Tibial nerve (tissue), 4 donors: Measurements from ENCODE around the gene SAC3D1. TPM values are rescaled to one million over a fixed set of nuclear protein-coding genes. Genes with fewer than 3 reads are reported as not detected.

Experiments
- DNase-seq, 2 donors: peaks; one replicate each; pipeline ENCODE4 v3.0.0-alpha.2; 2019; ENCODE audit warnings: low spot score in 2 of 2
- H3K27ac ChIP-seq, 4 donors: fragments of 200-600 bp; sonication (generic) in 3 of 4; one replicate each; pipeline ENCODE4 v1.5.1; 2017 to 2019; ENCODE audit warnings: mild to moderate bottlenecking in 1 of 4
- H3K27me3 ChIP-seq, 2 donors: fragments of 200-600 bp; sonication (generic) in 1 of 2; one replicate each; pipeline versions ENCODE4 v1.5.1 to v1.6.0; 2017 to 2019
- H3K36me3 ChIP-seq, 3 donors: fragments of 200-600 bp; sonication (generic); one replicate each; pipeline ENCODE4 v1.5.1; 2018 to 2019
- H3K4me1 ChIP-seq, 4 donors: fragments of 200-600 bp; sonication (generic) in 3 of 4; one replicate each; pipeline ENCODE4 v1.5.1; 2017 to 2019
- H3K4me3 ChIP-seq, 4 donors: fragments of 200-600 bp; sonication (generic) in 3 of 4; one replicate each; pipeline ENCODE4 v1.5.1; 2017 to 2019; ENCODE audit warnings: mild to moderate bottlenecking in 1 of 4, moderate library complexity in 1 of 4
- H3K9me3 ChIP-seq, 4 donors: fragments of 200-600 bp; sonication (generic) in 3 of 4; one replicate each; pipeline ENCODE4 v1.5.1; 2017 to 2019
- CTCF ChIP-seq, 5 experiments: fragments of 200-600 bp in 3 of 5; fragments of 450-650 bp in 2 of 5; sonication (generic) in 3 of 5; IDR thresholded peaks; one replicate each; pipeline ENCODE4 v1.5.1; 2016 to 2019; ENCODE audit warnings: antibody characterized with exemption in 5 of 5, mild to moderate bottlenecking in 3 of 5, moderate library complexity in 2 of 5
- EP300 ChIP-seq, 2 donors: sonication (generic); formaldehyde crosslinking; IDR thresholded peaks; one replicate each; pipeline ENCODE4 v1.6.1; 2017; ENCODE audit warnings: antibody characterized with exemption in 2 of 2, mild to moderate bottlenecking in 1 of 2
- POLR2A ChIP-seq, 2 donors: fragments of 450-650 bp; IDR thresholded peaks; one replicate each; pipeline ENCODE4 v1.6.1; 2017; ENCODE audit warnings: antibody characterized with exemption in 2 of 2, mild to moderate bottlenecking in 2 of 2, moderate library complexity in 2 of 2
- WGBS, 2 donors: methylation state at CpG; one replicate each; pipeline ENCODE4 v1.1.5; 2018; 5-methylcytosine and 5-hydroxymethylcytosine counted together
- total RNA-seq, 4 donors: library from RNA; depleted of rRNA; stranded (reverse); fragments of >200 nt; gene quantifications; one replicate each; pipeline ENCODE4 v1.1.0, GENCODE V29; 2016

Gene SAC3D1
- total RNA-seq, 4 donors from 2014 or later: 10.6 to 16.3 (median 14.1) TPM

DNA sequence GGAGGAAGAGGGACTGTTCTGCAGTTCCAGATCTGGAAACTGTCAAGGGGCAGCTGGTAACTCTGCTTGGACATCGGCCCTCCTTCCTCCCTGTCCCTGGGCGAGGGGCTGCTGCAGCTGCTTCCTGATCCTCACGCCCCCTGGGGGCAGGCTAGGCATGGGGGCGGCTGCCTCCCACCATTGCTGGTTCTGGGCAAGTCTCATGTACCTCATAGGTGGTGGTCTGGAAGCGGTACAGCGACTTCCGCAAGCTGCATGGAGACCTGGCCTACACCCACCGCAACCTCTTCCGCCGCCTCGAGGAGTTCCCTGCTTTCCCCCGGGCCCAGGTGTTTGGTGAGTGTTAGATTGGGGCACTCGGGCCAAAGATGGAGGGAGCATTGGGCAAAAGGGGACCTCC is 8.8 kb upstream of the SAC3D1 start:
- TF ChIP-seq EP300 (IDR thresholded peaks at IDR 0.05): no peak
- TF ChIP-seq POLR2A (IDR thresholded peaks at IDR 0.05): no peak
- TF ChIP-seq CTCF (IDR thresholded peaks at IDR 0.05): no peak
- Histone ChIP-seq H3K27me3 (no peaks in the 10 kb centered on the region), H3K4me3 (no peak overlapping the region), H3K9me3 (no peaks in the 10 kb centered on the region), H3K27ac (no peak overlapping the region), H3K36me3 (peaks cover 13 to 65% (median 13%) of the 10 kb centered on the region in 3 donors), H3K4me1 (peaks cover 0 to 20% (median 11%) of the 10 kb centered on the region in 4 donors)
- WGBS, 2 donors: 77 to 78% methylated on average over 13 of the region's 13 CpGs
- no peak for DNase-seq

DNA sequence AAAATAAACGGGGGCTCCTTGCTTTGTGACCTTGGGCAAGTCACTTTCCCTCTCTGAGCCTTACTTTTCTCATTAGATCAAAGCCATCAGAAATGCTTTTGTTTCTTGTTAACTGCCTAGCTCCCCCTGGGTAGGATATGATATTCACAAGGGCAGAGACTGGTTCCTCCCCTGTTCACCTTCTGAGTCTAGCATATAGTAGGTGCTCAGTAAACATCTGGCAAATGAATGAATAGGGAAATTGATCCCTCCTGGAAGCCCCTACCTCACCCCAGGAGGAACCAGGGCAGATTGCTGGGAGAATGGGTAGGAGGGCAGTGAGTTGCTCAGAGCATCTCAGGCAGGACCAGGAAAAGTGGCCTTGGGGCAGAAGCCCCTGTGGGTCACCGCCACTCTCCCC is 6.6 kb upstream of the SAC3D1 start:
- no peak for DNase-seq
- Histone ChIP-seq H3K36me3 (peaks cover 13 to 85% (median 16%) of the 10 kb centered on the region in 3 donors), H3K4me1 (peaks cover 0 to 5% (median 0%) of the 10 kb centered on the region in 4 donors), H3K4me3 (no peak overlapping the region), H3K27ac (no peak overlapping the region), H3K9me3 (no peaks in the 10 kb centered on the region), H3K27me3 (no peaks in the 10 kb centered on the region)
- TF ChIP-seq CTCF (IDR thresholded peaks at IDR 0.05) (no peak), POLR2A (IDR thresholded peaks at IDR 0.05) (no peak), EP300 (IDR thresholded peaks at IDR 0.05) (no peak)
- 89 to 92% methylated on average over 2 of the region's 2 CpGs for WGBS, 2 donors

DNA sequence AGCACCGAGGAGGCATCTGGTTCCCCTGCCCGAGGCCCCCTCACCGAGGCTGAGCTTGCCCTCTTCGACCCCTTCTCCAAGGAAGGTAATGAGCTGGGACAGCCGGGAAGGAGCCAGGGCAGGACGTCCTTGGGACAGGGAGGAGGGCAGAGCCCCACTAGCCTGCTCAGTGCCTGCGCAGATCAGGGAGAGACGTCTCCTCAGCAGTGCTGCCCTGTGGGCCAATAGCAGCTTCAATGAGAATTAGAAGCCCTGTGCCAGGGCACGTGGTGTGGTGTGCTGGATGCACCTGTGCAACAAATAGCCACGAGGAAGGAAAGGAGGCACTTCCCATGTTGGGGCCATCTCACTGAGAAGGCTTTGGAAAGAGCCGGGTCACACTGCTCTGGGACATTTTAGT is 5.4 kb upstream of the SAC3D1 start:
- DNase-seq: no peak
- Histone ChIP-seq H3K27ac (no peak overlapping the region), H3K9me3 (no peaks in the 10 kb centered on the region), H3K36me3 (peaks cover 13 to 92% (median 16%) of the 10 kb centered on the region in 3 donors), H3K4me1 (peaks cover 0 to 8% (median 0%) of the 10 kb centered on the region in 4 donors), H3K27me3 (no peaks in the 10 kb centered on the region), H3K4me3 (no peak overlapping the region)
- 73 to 76% methylated on average over 11 of the region's 11 CpGs for WGBS, 2 donors
- no peak for TF ChIP-seq POLR2A (IDR thresholded peaks at IDR 0.05)
- no peak for TF ChIP-seq CTCF (IDR thresholded peaks at IDR 0.05)
- no peak for TF ChIP-seq EP300 (IDR thresholded peaks at IDR 0.05)

DNA sequence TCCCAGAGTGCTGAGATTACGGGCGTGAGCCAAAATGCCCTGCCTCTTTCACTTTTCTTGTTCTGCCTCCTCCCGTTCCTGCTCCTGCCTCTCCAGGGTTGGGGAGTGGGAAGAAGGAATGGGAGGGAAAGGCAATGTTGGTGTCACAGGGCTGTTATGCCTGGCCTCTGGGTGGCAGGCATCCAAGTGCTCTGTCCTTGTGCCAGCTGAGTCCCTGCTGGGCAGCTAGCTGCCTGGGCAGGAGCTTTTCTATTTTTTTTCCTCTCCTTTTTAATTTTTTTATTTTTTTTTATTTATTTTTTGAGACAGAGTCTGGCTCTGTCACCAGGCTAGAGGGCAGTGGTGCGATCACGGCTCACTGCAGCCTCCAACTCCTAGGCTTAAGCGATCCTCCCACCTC is 4.1 kb upstream of the SAC3D1 start:
- TF ChIP-seq POLR2A (IDR thresholded peaks at IDR 0.05) (no peak), EP300 (IDR thresholded peaks at IDR 0.05) (peak in 1 of 2 donors; percentile 35)
- Histone ChIP-seq H3K4me3 (no peak overlapping the region), H3K36me3 (peaks cover 13 to 80% (median 16%) of the 10 kb centered on the region in 3 donors), H3K9me3 (no peaks in the 10 kb centered on the region), H3K27me3 (no peaks in the 10 kb centered on the region), H3K4me1 (peaks cover 0 to 13% (median 2%) of the 10 kb centered on the region in 4 donors), H3K27ac (peak overlapping the region in 2 of 4 donors; percentile 32 to 67)
- WGBS, 2 donors: 51 to 62% methylated on average over 6 of the region's 6 CpGs
- DNase-seq: no peak

GRCh38 chr11:65040520-65040846 is 527 bp upstream of the SAC3D1 start:
- peak overlapping the region; percentile 84 to 97 (median 92) for H3K27ac ChIP-seq
- 16 to 19% methylated on average over 7 of the region's 7 CpGs for WGBS, 2 donors
- H3K36me3 ChIP-seq: peaks cover 4 to 63% (median 7%) of the 10 kb centered on the region in 3 donors
- TF ChIP-seq POLR2A (IDR thresholded peaks at IDR 0.05) (no peak), EP300 (IDR thresholded peaks at IDR 0.05) (no peak)
- no peaks in the 10 kb centered on the region for H3K27me3 ChIP-seq
- H3K9me3 ChIP-seq: no peaks in the 10 kb centered on the region
- peak overlapping the region; percentile 54 to 95 (median 86) for H3K4me3 ChIP-seq
- DNase-seq: no peak
- peaks cover 0 to 34% (median 3%) of the 10 kb centered on the region in 4 donors for H3K4me1 ChIP-seq

DNA sequence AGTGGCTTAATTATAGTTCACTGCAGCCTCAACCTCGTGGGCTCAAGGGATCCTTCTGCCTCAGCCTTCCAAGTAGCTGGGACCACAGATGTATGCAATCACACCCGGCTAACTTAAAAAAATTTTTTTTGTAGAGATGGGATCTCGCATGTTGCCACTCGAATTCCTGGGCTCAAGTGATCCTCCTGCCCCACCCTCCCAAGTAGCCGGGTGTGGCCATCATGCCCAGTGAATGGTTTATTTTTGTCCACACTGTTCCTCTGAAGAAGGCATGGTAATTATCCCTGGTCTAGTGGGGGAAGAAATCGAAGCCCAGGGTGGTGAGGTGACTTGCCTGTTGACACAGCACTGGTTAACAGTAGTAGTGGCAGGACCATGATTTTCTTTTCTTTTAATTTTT is 1.9 kb downstream of the SAC3D1 start:
- Histone ChIP-seq H3K4me1 (peaks cover 0 to 51% (median 4%) of the 10 kb centered on the region in 4 donors), H3K9me3 (no peaks in the 10 kb centered on the region), H3K27ac (no peak overlapping the region), H3K4me3 (no peak overlapping the region), H3K27me3 (no peaks in the 10 kb centered on the region), H3K36me3 (peaks cover 0 to 48% (median 4%) of the 10 kb centered on the region in 3 donors)
- WGBS, 2 donors: 76 to 83% methylated on average over 6 of the region's 6 CpGs
- DNase-seq: no peak
- no peak for TF ChIP-seq POLR2A (IDR thresholded peaks at IDR 0.05)
- TF ChIP-seq EP300 (IDR thresholded peaks at IDR 0.05): no peak
- no peak for TF ChIP-seq CTCF (IDR thresholded peaks at IDR 0.05)
